K562 (cell line): ENCODE results near the gene TMEM179. TPM values are rescaled to one million over a fixed set of nuclear protein-coding genes. Genes with fewer than 3 reads are reported as not detected.

ENCODE experiments used
- ATAC-seq: fragments of 200-7000 bp; cut with Tn5 transposase; 3 replicates; pipeline ENCODE4 v1.9.1; 2020; ENCODE audit warnings: moderate library complexity
- BruUV-seq: library from RNA; stranded (reverse); fragments of 400-500 nt; replicated peaks from 2 replicates; lab custom pipeline; 2021; lab: Mats Ljungman, UMichigan
- CTCF ChIA-PET: fragments of 300-600 bp; formaldehyde crosslinking; extraction: SDS; loops from one replicate; lab custom pipeline; 2021; ENCODE audit warnings: low intra/inter-chr PET ratio; lab: Yijun Ruan, JAX
- POLR2A ChIA-PET: fragments of 300-600, 350-650 bp; sonication (Branson Sonifier 250); formaldehyde crosslinking; extraction: SDS; loops from one replicate; lab custom pipeline; 2021; ENCODE audit warnings: antibody characterized with exemption, inconsistent platforms; lab: Yijun Ruan, JAX
- DNase-seq, 4 experiments: peaks; one replicate each; pipeline versions ENCODE4 v3.0.0 to v3.0.0-alpha.2; 2011 to 2018; ENCODE audit warnings: low spot score in 3 of 4, mixed read lengths in 3 of 4; ENCODE audit errors: extremely low read depth in 1 of 4
- FAIRE-seq: peaks from 2 replicates; lab custom pipeline; 2011; peaks lifted over from hg19 to GRCh38; lab: Jason Lieb, UNC
- H2AFZ ChIP-seq: 2 replicates; pipeline ENCODE4 v1.6.0; 2011; ENCODE audit warnings: low read depth, low read length, control low read depth, inconsistent platforms
- H3K27ac ChIP-seq: fragments of 200-600 bp; 3 replicates; pipeline ENCODE4 v1.8.0; 2011; ENCODE audit warnings: low read depth, mild to moderate bottlenecking, control low read depth, inconsistent platforms, low read length, moderate library complexity, mixed read lengths; ENCODE audit errors: extremely low read depth
- H3K27me3 ChIP-seq, 2 experiments: fragments of 300-600 bp in 1 of 2; 2 replicates in 1 of 2; 3 replicates in 1 of 2; pipeline versions ENCODE4 v1.6.0 to v1.8.0; 2011; ENCODE audit warnings: inconsistent platforms in 2 of 2, low read length in 2 of 2, mild to moderate bottlenecking in 1 of 2, mixed read lengths in 1 of 2, moderate library complexity in 1 of 2; ENCODE audit not compliant: control insufficient read depth in 2 of 2, insufficient read depth in 2 of 2
- H3K36me3 ChIP-seq: fragments of 300-600 bp; 3 replicates; pipeline ENCODE4 v1.8.0; 2011; ENCODE audit warnings: mild to moderate bottlenecking, low read length, inconsistent platforms; ENCODE audit not compliant: control insufficient read depth, insufficient read depth
- H3K4me1 ChIP-seq, 2 experiments: fragments of 200-600 bp in 1 of 2; replicated peaks in 1 of 2; 2 replicates in 1 of 2; 3 replicates in 1 of 2; pipeline versions ENCODE4 v1.5.1 to v1.8.0; 2011; ENCODE audit warnings: inconsistent platforms in 2 of 2, low read length in 2 of 2, mild to moderate bottlenecking in 1 of 2, mixed read lengths in 1 of 2, moderate library complexity in 1 of 2; ENCODE audit not compliant: control insufficient read depth in 2 of 2, insufficient read depth in 2 of 2
- H3K4me2 ChIP-seq: 2 replicates; pipeline ENCODE4 v1.6.1; 2011; ENCODE audit warnings: low read length, control low read depth, inconsistent platforms, mixed read lengths; ENCODE audit not compliant: insufficient read depth
- H3K4me3 ChIP-seq: fragments of 200-600 bp; sonication (generic), shearing (Covaris generic); 2 replicates; pipeline ENCODE4 v1.5.1; 2016; ENCODE audit warnings: control low read depth, inconsistent platforms
- H3K79me2 ChIP-seq: fragments of 200-600 bp; 3 replicates; pipeline ENCODE4 v1.8.0; 2011; ENCODE audit warnings: low read length, inconsistent platforms; ENCODE audit not compliant: control insufficient read depth, insufficient read depth
- H3K9ac ChIP-seq, 2 experiments: 2 replicates each; pipeline versions ENCODE4 v1.6.0 to v1.6.1; 2011; ENCODE audit warnings: low read depth in 2 of 2, low read length in 2 of 2, control low read depth in 1 of 2, inconsistent platforms in 1 of 2, mild to moderate bottlenecking in 1 of 2, mixed read lengths in 1 of 2; ENCODE audit not compliant: insufficient read depth in 1 of 2
- H3K9me1 ChIP-seq: one replicate; pipeline ENCODE4 v1.6.0; 2011; ENCODE audit warnings: inconsistent platforms, mild to moderate bottlenecking, low read length, moderate library complexity; ENCODE audit not compliant: control insufficient read depth, insufficient read depth
- H3K9me3 ChIP-seq: replicated peaks from 2 replicates; pipeline ENCODE4 v1.5.1; 2011; ENCODE audit warnings: low read depth, low read length, inconsistent platforms; ENCODE audit not compliant: control insufficient read depth, insufficient read depth
- H4K20me1 ChIP-seq: replicated peaks from 2 replicates; pipeline ENCODE4 v1.6.1; 2011; ENCODE audit warnings: low read length, inconsistent platforms, mixed read lengths; ENCODE audit not compliant: control insufficient read depth, insufficient read depth
- CEBPZ ChIP-seq: fragments of 150-350 bp; IDR thresholded peaks from 2 replicates; pipeline ENCODE4 v1.6.1; 2014; ENCODE audit warnings: low read depth, mild to moderate bottlenecking, low read length, borderline replicate concordance
- MEF2D ChIP-seq: conservative IDR thresholded peaks from 2 replicates; pipeline ENCODE4 v1.6.1; 2016; ENCODE audit warnings: low read depth, missing genetic modification characterization, missing compliant biosample characterization
- WGBS: fragments of 100-300 bp; shearing (Covaris generic); methylation state at CpG from one replicate; pipeline ENCODE4 v1.1.6; 2016; ENCODE audit warnings: low coverage, mixed read lengths; ENCODE audit not compliant: insufficient coverage; ENCODE audit errors: missing lambda C conversion rate; 5-methylcytosine and 5-hydroxymethylcytosine counted together
- in situ Hi-C: fragments of 300-500 bp; cut with MboI; formaldehyde crosslinking; loops from 4 replicates; pipeline ENCODE4 v1.15.0; 2018; ENCODE audit warnings: inconsistent platforms, mixed read lengths
- intact Hi-C: fragments of 100-400 bp; cut with micrococcal nuclease; formaldehyde crosslinking; loops from 2 replicates; pipeline ENCODE4 v1.14.2; 2022
- polyA plus RNA-seq, 8 experiments: library from polyadenylated mRNA; depleted of rRNA in 4 of 8; stranded (reverse) in 5 of 8; unstranded in 3 of 8; fragments of >200 nt; fragmentation: Nextera tagmentation in 2 of 8; fragmentation: Illumina TruSeq in 1 of 8; extraction: Ambion mirVana in 2 of 8; extraction: Trizol in 1 of 8; gene quantifications; 2 replicates each; pipeline versions ENCODE4 v1.2.1 to v1.2.3, GENCODE V29; 2011 to 2014; ENCODE audit warnings: inconsistent platforms in 1 of 8, missing spikeins in 1 of 8
- total RNA-seq, 7 experiments: library from RNA; depleted of rRNA in 6 of 7; stranded (reverse); fragments of >200 nt in 6 of 7; fragmentation: Illumina TruSeq in 2 of 7; extraction: Trizol in 2 of 7; gene quantifications; 2 replicates each; pipeline versions ENCODE4 v1.2.1 to v1.2.3, GENCODE V29; 2011 to 2021; ENCODE audit warnings: low replicate concordance in 1 of 7

Gene TMEM179
- total and polyA plus RNA-seq, 9 of the 15 experiments (the other 6 are each of a cell fraction or from before 2014, with no cell fraction given), result not detected

DNA sequence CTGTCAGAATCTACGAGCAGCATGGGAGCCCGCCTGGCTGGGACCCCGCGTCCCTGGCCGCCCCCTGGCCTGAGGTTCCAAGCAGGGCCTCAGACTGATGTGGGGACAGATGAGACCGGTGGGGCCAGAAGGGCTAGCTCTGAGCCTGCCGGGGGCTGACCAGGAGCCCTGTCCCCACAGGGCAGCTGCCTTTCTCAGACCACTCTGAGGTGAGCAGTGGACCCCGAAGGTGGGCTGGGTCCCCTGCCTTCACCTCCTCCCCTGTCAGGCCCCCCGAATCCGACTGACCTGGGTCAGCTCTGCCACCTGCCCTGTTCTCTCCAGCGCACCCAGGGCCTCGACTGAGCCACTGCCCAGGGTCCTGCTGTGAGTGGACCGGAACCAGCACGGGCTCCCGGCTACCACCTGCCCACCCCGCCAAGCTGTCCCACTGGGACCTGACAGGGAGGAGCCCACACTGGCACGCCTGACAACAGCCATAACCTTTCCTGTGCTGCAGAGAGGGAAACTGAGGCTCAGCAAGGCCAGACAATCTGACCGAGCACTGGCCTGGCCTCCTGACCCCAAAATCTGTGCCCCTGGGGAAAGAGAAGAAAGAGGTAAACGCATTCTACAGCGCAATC lies 29.7 kb upstream of the TMEM179 start:
- CTCF ChIA-PET, result no interaction called here
- no peaks in the 10 kb centered on the region for H3K9me1 ChIP-seq
- H3K79me2 ChIP-seq, result no peaks in the 10 kb centered on the region
- no peak overlapping the region for H3K9ac ChIP-seq
- TF ChIP-seq MEF2D (tag) (no peak), CEBPZ (no peak)
- no TSS peak for BruUV-seq
- H3K4me2 ChIP-seq, result no peak overlapping the region
- no peak for DNase-seq
- WGBS, result 0% methylated on average over 15 of the region's 20 CpGs
- FAIRE-seq, result no peak
- no peak overlapping the region for H3K27ac ChIP-seq
- POLR2A ChIA-PET, result no interaction called here
- no peak overlapping the region for H3K4me3 ChIP-seq
- in situ Hi-C loops (no loop called here), intact Hi-C loops (no loop called here)
- peaks cover 2 to 46% of the 10 kb centered on the region in 2 experiments; a peak in 3 of 5 replicates for H3K27me3 ChIP-seq
- H4K20me1 ChIP-seq, result 0 out of 2 replicates have a peak, but pooled peaks cover 3% of the 10 kb centered on the region
- ATAC-seq, result no peak
- no peaks in the 10 kb centered on the region for H3K36me3 ChIP-seq
- H3K4me1 ChIP-seq, result peaks cover 0 to 17% of the 10 kb centered on the region in 2 experiments; a peak in 2 of 5 replicates
- H2AFZ ChIP-seq, result no peak overlapping the region
- H3K9me3 ChIP-seq, result no peaks in the 10 kb centered on the region
